ENCODE results near the gene CEBPB.

CEBPB gene

DNA sequence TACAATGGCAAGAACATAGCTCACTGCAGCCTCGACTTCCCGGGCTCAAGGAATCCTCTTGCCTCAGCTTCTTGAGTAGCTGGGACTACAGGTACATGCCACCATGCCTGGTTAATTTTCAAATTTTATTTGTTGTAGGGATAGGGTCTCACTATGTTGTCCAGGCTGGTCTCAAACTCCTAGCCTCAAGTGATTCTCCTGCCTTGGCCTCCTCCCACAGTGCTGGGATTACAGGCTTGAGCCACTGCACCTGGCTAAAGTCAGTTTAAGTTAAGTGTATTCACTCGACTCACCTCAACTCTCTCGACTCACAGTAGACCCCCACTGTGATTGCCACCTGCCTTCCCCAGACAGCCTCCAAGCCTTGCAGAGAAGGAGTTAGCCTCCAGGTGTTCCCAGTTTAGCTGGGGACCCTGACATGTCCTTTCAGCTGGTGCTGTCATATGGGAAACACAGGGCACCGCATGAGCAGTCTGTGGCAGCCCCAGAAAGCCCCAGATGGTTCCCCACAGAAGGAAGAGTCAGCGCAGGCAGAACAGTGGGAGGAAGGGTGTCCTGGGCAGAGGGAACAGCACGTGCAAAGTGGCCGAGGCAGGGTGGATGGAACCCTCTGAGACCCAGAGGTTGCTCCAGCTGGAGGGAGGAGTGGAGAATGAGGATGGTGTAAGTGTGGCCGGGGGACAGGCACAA, 40.4 kb downstream of the CEBPB start:
- DNase-seq = no peak

DNA sequence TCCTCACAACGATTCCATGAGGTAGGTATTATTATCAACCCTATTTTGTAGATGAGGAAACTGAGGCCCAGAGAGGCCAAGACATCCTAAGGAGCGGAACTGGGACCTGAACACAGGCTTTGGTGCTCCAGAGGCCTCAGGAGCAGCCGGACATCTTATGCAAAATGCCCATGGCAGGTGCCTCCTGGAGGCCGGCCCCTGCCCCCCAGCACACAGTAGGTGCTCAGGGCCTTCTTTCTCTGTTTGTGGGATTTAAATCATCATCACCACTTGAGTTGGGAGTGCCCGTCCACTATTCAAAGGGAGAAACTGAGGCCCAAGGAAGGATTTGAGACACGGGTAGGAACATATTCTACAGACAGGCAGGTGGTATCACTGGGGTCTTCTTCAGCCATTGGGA, 41.2 kb downstream of the CEBPB start:
- no peak for DNase-seq

DNA sequence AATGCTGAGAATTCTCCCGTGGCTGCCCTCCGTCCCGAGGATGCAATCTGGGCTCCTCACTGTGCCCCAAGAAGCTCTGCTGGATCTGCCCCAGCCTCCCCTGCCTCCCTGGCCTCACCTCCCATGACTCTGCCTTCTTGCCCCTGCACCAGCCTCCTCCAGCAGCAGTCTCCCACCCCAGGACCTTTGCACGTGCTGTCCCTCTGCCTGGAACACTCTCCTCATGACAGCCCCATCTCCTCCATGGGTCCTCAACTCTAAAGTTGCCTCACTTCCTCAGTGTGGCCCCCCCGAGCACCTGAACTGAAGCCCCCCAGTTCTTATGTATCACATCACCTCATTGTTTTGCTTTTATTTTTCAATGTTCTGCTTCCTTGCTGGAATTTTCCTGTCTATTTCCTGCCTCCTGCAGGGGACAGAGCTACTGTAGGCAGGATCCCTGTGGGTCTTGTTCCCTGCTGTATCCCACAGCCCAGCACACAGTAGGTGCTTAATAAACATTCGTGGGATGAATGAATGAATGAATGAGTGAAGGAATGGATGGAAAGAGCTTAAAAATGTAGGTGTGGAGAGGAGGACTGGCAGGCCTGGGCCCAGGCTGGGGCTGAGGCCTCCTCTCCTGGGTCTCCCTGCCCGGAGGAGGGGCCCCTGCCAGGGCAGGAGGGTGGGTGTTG, 42.2 kb downstream of the CEBPB start:
- no peak for DNase-seq

DNA sequence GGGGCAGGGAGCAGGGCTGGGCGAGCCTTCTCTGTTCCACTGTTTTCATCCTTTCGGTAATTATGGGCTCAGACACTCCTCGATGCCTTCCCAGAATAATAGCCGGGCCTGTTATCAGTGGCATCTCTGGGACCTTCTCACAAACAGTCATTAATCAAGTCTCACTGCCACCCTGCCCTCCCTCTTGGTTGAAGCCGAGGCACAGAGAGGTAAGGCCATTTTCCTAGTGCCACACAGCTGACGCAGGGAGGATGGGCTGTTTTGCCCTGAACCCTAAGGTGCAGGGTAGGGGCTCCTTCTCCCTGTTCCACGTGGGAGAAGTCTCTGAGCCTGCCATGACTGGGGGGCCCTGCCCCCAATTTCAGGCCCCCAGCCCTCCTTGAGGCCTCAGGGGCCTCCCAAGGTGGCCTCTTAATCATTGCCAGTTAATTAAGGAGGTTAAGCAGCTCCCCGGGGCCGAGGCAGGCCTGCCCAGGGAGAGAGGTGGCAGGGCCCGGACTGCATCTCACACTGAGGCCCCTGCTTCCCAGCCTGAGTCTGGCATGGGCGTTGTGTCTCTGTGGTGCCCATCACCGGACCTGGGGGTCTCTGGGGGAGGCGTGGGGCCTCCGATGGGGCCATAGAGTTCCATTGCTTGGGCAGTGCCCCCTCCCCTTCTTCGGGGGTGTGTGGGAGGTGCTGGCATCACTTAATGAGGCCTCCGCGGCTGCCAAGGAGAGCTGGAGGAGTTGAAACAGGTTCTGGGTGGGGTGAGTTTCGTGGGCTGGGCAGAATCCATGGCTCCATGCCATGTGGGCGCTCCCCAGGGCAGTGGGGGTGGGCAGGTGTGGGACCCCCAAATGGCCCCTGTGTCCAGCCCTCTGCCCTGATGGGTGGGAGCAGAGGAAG, 42.9 kb downstream of the CEBPB start:
- DNase-seq = no peak

DNA sequence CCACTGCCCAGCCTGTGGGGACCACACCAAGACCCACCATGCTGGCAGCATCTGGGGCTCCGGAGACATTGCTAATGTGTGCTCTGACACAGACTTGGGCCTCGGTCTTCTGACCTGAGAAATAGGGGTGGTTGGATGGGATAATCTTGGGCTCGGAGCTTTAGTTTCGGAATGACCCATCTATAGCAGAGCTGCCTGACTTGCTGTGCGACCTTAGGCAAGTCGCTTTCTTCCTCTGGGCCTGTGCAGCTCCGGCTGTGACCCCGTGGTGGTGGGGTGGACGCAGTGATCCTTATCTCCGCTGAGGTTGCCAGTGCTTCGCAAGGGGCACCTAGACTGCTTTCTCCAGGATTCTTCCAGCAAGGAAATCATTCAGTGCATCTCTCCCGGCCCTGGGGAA, 43.7 kb downstream of the CEBPB start:
- no peak for DNase-seq

DNA sequence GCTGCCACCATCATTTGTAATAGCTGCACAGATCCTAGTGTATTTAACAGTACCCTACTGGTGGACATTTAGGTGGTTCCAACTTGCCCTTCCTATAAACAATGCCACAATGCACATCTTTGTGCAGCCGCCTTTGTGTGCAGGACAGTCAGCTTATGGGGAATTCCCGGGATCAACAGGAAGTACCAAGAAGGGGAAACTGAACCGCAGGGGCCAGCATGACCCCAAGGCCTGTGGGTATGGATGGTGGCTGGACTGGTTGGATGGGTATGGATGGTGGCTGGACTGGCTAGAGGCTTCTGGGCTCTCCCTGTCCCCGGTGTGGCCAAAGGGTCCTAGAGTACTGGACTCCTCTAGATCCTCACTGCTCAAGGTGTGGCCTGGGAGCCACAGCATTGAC, 46.7 kb downstream of the CEBPB start:
- no peak for DNase-seq

DNA sequence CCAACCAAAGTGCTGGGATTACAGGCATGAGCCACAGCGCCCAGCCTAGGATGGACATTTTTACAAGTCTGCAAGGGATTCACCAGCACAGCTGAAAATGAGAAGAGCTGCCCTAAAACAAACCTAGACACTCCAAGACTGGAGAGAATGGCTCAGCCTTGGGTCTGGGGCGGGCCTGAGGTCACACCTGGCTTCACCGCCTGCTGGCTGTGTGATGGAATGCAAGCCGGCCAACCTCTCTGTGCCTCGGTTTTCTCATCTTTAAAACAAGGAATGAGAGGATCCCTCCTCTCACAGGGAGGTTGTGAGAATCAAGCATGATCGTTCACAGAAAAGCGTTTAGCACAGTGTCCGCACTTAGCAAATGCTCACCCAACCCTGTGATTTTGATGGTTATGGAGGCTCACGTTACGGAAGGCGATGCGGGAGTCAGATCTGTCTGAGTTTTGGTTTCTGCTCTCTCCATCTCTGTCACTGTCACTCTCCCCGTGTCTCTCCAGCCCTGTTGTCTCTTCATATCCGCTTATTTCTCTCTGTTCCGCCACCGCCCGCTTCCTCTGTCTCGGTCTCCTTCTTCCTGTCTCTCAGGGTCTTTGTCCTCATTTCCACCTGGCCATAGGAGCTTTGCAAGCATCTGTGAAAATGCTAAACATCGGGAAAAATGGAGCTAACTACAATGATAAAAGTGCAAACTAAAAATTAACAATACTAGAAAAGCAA, 47.6 kb downstream of the CEBPB start:
- DNase-seq = no peak

DNA sequence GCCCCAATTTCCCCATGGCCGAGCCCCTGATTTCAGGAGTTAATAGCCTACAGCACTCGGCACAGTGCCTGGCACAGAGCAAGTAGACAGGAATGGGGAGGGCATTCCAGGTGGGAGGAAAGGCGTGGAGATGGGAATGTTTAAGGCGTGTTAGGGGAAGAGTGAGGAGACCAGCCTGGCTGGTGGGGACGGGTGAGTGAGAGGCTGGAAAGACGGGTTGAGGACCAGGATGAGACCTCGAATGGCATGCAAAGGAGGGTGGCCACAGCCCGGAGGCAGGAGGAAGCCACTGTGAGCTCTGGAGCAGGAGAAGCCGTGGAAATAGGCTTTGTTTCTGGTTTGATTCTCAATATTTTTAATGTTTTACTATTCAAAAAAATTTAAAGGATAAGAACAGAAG, 49.5 kb downstream of the CEBPB start:
- DNase-seq = no peak

DNA sequence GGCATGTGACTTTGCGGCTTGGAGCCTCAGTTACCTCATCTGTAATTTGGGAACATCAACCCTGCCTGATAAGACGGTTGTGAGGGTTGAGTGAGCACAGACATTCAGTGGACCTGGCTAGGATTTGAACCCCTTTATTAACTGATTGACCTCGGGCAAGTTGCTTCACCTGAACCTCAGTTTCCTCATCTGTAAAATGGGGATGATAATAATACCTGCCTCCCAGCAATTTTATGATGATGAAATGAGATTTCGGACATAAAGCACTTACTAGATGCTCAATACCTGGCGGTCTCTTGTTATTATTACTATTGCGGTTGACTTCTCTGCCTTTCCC, 51.5 kb downstream of the CEBPB start:
- no peak for DNase-seq

All from activated CD4-positive, alpha-beta T cell treated with anti-CD3 and anti-CD28 coated beads, Interleukin-2, amount 50 U/mL, for 4 hours (primary cell).